HepG2 (cell line): ENCODE results near the gene HELZ2. TPM values are rescaled to one million over a fixed set of nuclear protein-coding genes. Genes with fewer than 3 reads are reported as not detected.

Experiments
- ARHGAP35 ChIP-seq: sonication (generic); formaldehyde crosslinking; IDR thresholded peaks from 2 replicates; pipeline ENCODE4 v1.9.0; 2022; ENCODE audit warnings: mild to moderate bottlenecking, inconsistent platforms, moderate library complexity, missing genetic modification reagents, borderline replicate concordance
- DNMT1 ChIP-seq: sonication (generic); formaldehyde crosslinking; IDR thresholded peaks from 2 replicates; pipeline ENCODE4 v1.5.1; 2020; ENCODE audit warnings: mild to moderate bottlenecking, missing genetic modification reagents
- DNMT3B ChIP-seq: conservative IDR thresholded peaks from 2 replicates; pipeline ENCODE4 v1.6.1; 2016; ENCODE audit warnings: missing biosample characterization, control low read depth
- FIP1L1 ChIP-seq: fragments of 200-400 bp; formaldehyde crosslinking; IDR thresholded peaks from 2 replicates; pipeline ENCODE4 v1.6.1; 2018; ENCODE audit warnings: low read depth, mild to moderate bottlenecking, low read length, moderate library complexity, borderline replicate concordance; ENCODE audit not compliant: insufficient read depth
- HES4 ChIP-seq: sonication (generic); formaldehyde crosslinking; IDR thresholded peaks from 2 replicates; pipeline ENCODE4 v1.9.0; 2021; ENCODE audit warnings: mild to moderate bottlenecking, missing genetic modification reagents, borderline replicate concordance
- HNF4A ChIP-seq: sonication (generic); formaldehyde crosslinking; IDR thresholded peaks from 2 replicates; pipeline ENCODE4 v1.4.0; 2020; ENCODE audit warnings: missing genetic modification reagents
- KDM4B ChIP-seq: sonication (generic); formaldehyde crosslinking; IDR thresholded peaks from 2 replicates; pipeline ENCODE4 v1.4.0; 2020; ENCODE audit warnings: missing genetic modification reagents
- PHF21A ChIP-seq: sonication (generic); formaldehyde crosslinking; IDR thresholded peaks from 2 replicates; pipeline ENCODE4 v1.5.0; 2020; ENCODE audit warnings: mild to moderate bottlenecking, missing genetic modification reagents
- POLR2AphosphoS5 ChIP-seq: IDR thresholded peaks from 2 replicates; pipeline ENCODE4 v1.6.1; 2012; ENCODE audit warnings: low read depth, low read length
- REST ChIP-seq, 2 experiments: IDR thresholded peaks; 2 replicates each; pipeline ENCODE4 v1.6.1; 2011 to 2012; ENCODE audit warnings: low read length in 2 of 2, borderline replicate concordance in 1 of 2, low read depth in 1 of 2, mild to moderate bottlenecking in 1 of 2, moderate library complexity in 1 of 2
- ZNF460 ChIP-seq: sonication (generic); formaldehyde crosslinking; IDR thresholded peaks from 2 replicates; pipeline ENCODE4 v1.5.1; 2020; ENCODE audit warnings: missing genetic modification reagents, mild to moderate bottlenecking, borderline replicate concordance
- ZNF547 ChIP-seq: sonication (generic); formaldehyde crosslinking; IDR thresholded peaks from 2 replicates; pipeline ENCODE4 v1.5.1; 2020; ENCODE audit warnings: mild to moderate bottlenecking, missing genetic modification reagents
- ZNF629 ChIP-seq: sonication (generic); formaldehyde crosslinking; conservative IDR thresholded peaks from 2 replicates; pipeline ENCODE4 v1.5.0; 2020; ENCODE audit warnings: missing genetic modification reagents
- ZNF761 ChIP-seq: sonication (generic); formaldehyde crosslinking; conservative IDR thresholded peaks from 2 replicates; pipeline ENCODE4 v1.4.0; 2020; ENCODE audit warnings: mild to moderate bottlenecking, missing genetic modification reagents
- polyA plus RNA-seq, 8 experiments: library from polyadenylated mRNA; depleted of rRNA in 3 of 8; stranded (reverse) in 7 of 8; unstranded in 1 of 8; fragments of >200 nt; fragmentation: Illumina TruSeq in 4 of 8; extraction: Trizol in 4 of 8; gene quantifications; 2 replicates each; pipeline versions ENCODE4 v1.2.1 to v1.2.3, GENCODE V29; 2011 to 2016; ENCODE audit warnings: low read depth in 4 of 8, missing spikeins in 1 of 8, mixed read lengths in 1 of 8; ENCODE audit not compliant: insufficient read depth in 1 of 8
- total RNA-seq, 5 experiments: library from RNA; depleted of rRNA; stranded (reverse); fragments of >200 nt; fragmentation: Illumina TruSeq; extraction: Trizol; gene quantifications; 2 replicates each; pipeline ENCODE4 v1.2.3, GENCODE V29; 2016; ENCODE audit warnings: low read depth in 1 of 5
- TF ChIP-seq, protein P1 (sequence below): sonication (generic); formaldehyde crosslinking; IDR thresholded peaks from 2 replicates; pipeline ENCODE4 v1.4.0; 2020; ENCODE audit warnings: missing genetic modification reagents
- TF ChIP-seq, protein P2 (sequence below): sonication (generic); formaldehyde crosslinking; IDR thresholded peaks from 2 replicates; pipeline ENCODE4 v1.8.0; 2022; ENCODE audit warnings: mild to moderate bottlenecking, missing genetic modification reagents, moderate library complexity
- TF ChIP-seq, protein P3 (sequence below): sonication (generic); formaldehyde crosslinking; IDR thresholded peaks from 2 replicates; pipeline ENCODE4 v1.8.1; 2023; ENCODE audit warnings: mild to moderate bottlenecking, moderate library complexity, missing genetic modification reagents

Gene HELZ2
- total and polyA plus RNA-seq, 2 of the 13 experiments (the other 11 are each of a cell fraction or from before 2014, with no cell fraction given): 9.6 to 10.1 TPM

- TF ChIP-seq, protein P1, sequence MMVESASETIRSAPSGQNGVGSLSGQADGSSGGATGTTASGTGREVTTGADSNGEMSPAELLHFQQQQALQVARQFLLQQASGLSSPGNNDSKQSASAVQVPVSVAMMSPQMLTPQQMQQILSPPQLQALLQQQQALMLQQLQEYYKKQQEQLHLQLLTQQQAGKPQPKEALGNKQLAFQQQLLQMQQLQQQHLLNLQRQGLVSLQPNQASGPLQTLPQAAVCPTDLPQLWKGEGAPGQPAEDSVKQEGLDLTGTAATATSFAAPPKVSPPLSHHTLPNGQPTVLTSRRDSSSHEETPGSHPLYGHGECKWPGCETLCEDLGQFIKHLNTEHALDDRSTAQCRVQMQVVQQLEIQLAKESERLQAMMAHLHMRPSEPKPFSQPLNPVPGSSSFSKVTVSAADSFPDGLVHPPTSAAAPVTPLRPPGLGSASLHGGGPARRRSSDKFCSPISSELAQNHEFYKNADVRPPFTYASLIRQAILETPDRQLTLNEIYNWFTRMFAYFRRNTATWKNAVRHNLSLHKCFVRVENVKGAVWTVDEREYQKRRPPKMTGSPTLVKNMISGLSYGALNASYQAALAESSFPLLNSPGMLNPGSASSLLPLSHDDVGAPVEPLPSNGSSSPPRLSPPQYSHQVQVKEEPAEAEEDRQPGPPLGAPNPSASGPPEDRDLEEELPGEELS (CRISPR knock-in tag): no peak
- TF ChIP-seq FIP1L1 (no peak), KDM4B (CRISPR knock-in tag) (no peak), ZNF460 (peak; percentile 98), HES4 (CRISPR knock-in tag) (peak; percentile 76; the same call in 1 of the 2 replicates), HNF4A (CRISPR knock-in tag) (peak; percentile 9; the same call in 1 of the 2 replicates), DNMT1 (CRISPR knock-in tag) (no peak), ARHGAP35 (CRISPR knock-in tag) (0 out of 2 replicates have a peak, but pooled peaks have one; percentile 72), POLR2AphosphoS5 (peak; percentile 48; the same call in 1 of the 2 replicates), DNMT3B (CRISPR knock-in tag) (no peak), ZNF629 (CRISPR knock-in tag) (no peak), REST (IDR thresholded peaks at IDR 0.05; ENCODE audit: borderline replicate concordance in 1 of 2, low read depth in 1 of 2, low read length in 2 of 2) (no peak), PHF21A (CRISPR knock-in tag) (0 out of 2 replicates have a peak, but pooled peaks have one; percentile 60), ZNF761 (CRISPR knock-in tag) (0 out of 2 replicates have a peak, but pooled peaks have one; percentile 40), ZNF547 (CRISPR knock-in tag) (no peak; the same call in 1 of the 2 replicates)
- TF ChIP-seq, protein P2, sequence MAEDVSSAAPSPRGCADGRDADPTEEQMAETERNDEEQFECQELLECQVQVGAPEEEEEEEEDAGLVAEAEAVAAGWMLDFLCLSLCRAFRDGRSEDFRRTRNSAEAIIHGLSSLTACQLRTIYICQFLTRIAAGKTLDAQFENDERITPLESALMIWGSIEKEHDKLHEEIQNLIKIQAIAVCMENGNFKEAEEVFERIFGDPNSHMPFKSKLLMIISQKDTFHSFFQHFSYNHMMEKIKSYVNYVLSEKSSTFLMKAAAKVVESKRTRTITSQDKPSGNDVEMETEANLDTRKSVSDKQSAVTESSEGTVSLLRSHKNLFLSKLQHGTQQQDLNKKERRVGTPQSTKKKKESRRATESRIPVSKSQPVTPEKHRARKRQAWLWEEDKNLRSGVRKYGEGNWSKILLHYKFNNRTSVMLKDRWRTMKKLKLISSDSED: 0 out of 2 replicates have a peak, but pooled peaks have one; percentile 57
- TF ChIP-seq, protein P3, sequence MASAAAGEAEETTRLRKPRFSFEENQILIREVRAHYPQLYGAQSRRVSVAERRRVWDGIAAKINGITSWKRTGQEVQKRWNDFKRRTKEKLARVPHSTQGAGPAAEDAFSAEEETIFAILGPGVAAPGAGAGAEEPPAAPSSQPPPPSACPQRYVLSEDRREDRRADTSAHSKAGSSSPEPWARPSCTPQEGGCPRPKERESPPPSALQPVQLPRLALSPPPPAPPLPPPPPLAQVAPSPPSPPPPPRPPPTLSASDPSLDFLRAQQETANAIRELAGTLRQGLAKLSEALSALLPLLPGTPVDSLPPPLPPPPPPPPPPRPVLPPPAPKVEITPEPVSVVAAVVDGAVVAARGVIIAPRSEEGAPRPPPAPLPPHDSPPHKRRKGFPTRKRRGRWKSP (CRISPR knock-in tag): peak; percentile 59
Observed at GRCh38 chr20:63574829-63575743, 1.0 kb upstream of the HELZ2 start (continued).
